Measurements from ENCODE around the gene CELF1. TPM values are rescaled to one million over a fixed set of nuclear protein-coding genes. Genes with fewer than 3 reads are reported as not detected.
A peak's percentile ranks its signal among the peaks of the same experiment; 100 is the strongest.

The CELF1 gene
- total RNA-seq (100 to 1,000 TPM in 2 of 9 donors, 10 to 100 TPM in 7; 63.3 to 111 (median 88.6) TPM), polyA plus RNA-seq (10 to 100 TPM; 27.3 to 65.2 TPM)
- long read RNA-seq, donor 1, partial matches to known transcripts: 19 of 56 reads
- long read RNA-seq, donor 1, other reads (novel, unspliced or antisense): 37 of 56 reads
- long read RNA-seq, donor 2, full-length matches to known transcripts: 3 of 260 reads
- long read RNA-seq, donor 2, partial matches to known transcripts: 64 of 260 reads
- long read RNA-seq, donor 2, other reads (novel, unspliced or antisense): 193 of 260 reads
- long read RNA-seq, donor 3, partial matches to known transcripts: 14 of 80 reads
- long read RNA-seq, donor 3, other reads (novel, unspliced or antisense): 64 of 80 reads

GRCh38 chr11:47552566-47553405 lies at the start of gene CELF1:
TSS of gene CELF1 (minus strand) at chr11:47553132. CDS start at chr11:47499523, 53,609 bp downstream.
- 0 to 1% (median 1%) methylated on average over 43 to 89 of the region's 89 CpGs for WGBS, 4 donors
- intact Hi-C loops (cut with DNase I): loop anchor here in 6 of 10 donors (2.0 to 10.0 kb wide), 9 partner anchors 26 to 126 kb away; partner anchors contain the start of genes KBTBD4 (in 1 of the 6), NDUFS3 (in 1 of the 6) and PSMC3 (in 1 of the 6)
- Histone ChIP-seq H3K27me3 (no peaks in the 10 kb centered on the region), H3K4me1 (peaks cover 6 to 49% (median 26%) of the 10 kb centered on the region in 12 donors), H3K4me3 (peak within 1 kb of the TSS; percentile 68 to 100 (median 90)), H3K9me3 (no peaks in the 10 kb centered on the region), H3K27ac (peak within 1 kb of the TSS; percentile 81 to 96 (median 91)), H3K36me3 (peaks cover 0 to 9% (median 0%) of the 10 kb centered on the region in 9 donors)
- ATAC-seq: peak; percentile 94 to 99 (median 98)
- peak in 1 of 2 donors; percentile 54 for TF ChIP-seq POLR2A (IDR thresholded peaks at IDR 0.05)
- TF ChIP-seq CTCF (IDR thresholded peaks at IDR 0.05): peak; percentile 81 to 98 (median 97)
- peak; percentile 93 to 96 (median 94) for DNase-seq

- no peak for ATAC-seq
- intact Hi-C loops (cut with DNase I): no loop called here
- Histone ChIP-seq H3K4me1 (peaks cover 0 to 11% (median 0%) of the 10 kb centered on the region in 12 donors), H3K36me3 (no peaks in the 10 kb centered on the region), H3K9me3 (no peaks in the 10 kb centered on the region), H3K4me3 (no peak overlapping the region), H3K27me3 (peaks cover 0 to 5% (median 0%) of the 10 kb centered on the region in 9 donors), H3K27ac (no peak overlapping the region)
- no peak for DNase-seq
- WGBS, 4 donors: 62 to 80% (median 77%) methylated on average over 4 of the region's 4 CpGs
- TF ChIP-seq CTCF (IDR thresholded peaks at IDR 0.05): no peak
- no peak for TF ChIP-seq POLR2A (IDR thresholded peaks at IDR 0.05)
Measured at GRCh38 chr11:47599902-47600301, 47.0 kb upstream of the CELF1 start.

- Histone ChIP-seq H3K9me3 (no peaks in the 10 kb centered on the region), H3K36me3 (no peaks in the 10 kb centered on the region), H3K27me3 (peaks cover 0 to 34% (median 21%) of the 10 kb centered on the region in 9 donors), H3K27ac (no peak overlapping the region), H3K4me3 (no peak overlapping the region), H3K4me1 (peaks cover 0 to 26% (median 6%) of the 10 kb centered on the region in 12 donors)
- ATAC-seq (no peak), DNase-seq (no peak)
- 90 to 100% (median 94%) methylated on average over 1 of the region's 1 CpG for WGBS, 4 donors
- intact Hi-C loops (cut with DNase I): no loop called here
- TF ChIP-seq CTCF (IDR thresholded peaks at IDR 0.05) (no peak), POLR2A (IDR thresholded peaks at IDR 0.05) (no peak)
Measured at GRCh38 chr11:47595967-47596366, 43.0 kb upstream of the CELF1 start.
